ENCODE measurements around the gene PLVAP. TPM values are rescaled to one million over a fixed set of nuclear protein-coding genes. Genes with fewer than 3 reads are reported as not detected.
A peak's percentile ranks its signal among the peaks of the same experiment; 100 is the strongest.

The PLVAP gene
- polyA plus RNA-seq, 1 donor (not counting 4 experiments of a cell fraction or from before 2014, with no cell fraction given) = not detected

GRCh38 chr19:17302391-17303166 is 74.6 kb downstream of the PLVAP start:
- H3K79me2 ChIP-seq (ENCODE audit: control insufficient read depth, insufficient read depth, low read length) = peaks cover 14% of the 10 kb centered on the region

More at GRCh38 chr19:17302391-17303166, 74.6 kb downstream of the PLVAP start:
- FAIRE-seq = no peak
- H3K36me3 ChIP-seq (ENCODE audit: control insufficient read depth in 2 of 2, extremely low read depth in 1 of 2, insufficient read depth in 2 of 2, low read length in 2 of 2) = peaks cover 0 to 5% of the 10 kb centered on the region in 2 experiments
- H3K9me3 ChIP-seq (ENCODE audit: control insufficient read depth, low read depth, low read length) = no peaks in the 10 kb centered on the region
- no peaks in the 10 kb centered on the region for H3K27me3 ChIP-seq (ENCODE audit: control insufficient read depth, extremely low read depth, insufficient read depth, low read length)
- peaks cover 32% of the 10 kb centered on the region for H3K4me1 ChIP-seq (ENCODE audit: control insufficient read depth, extremely low read depth, insufficient read depth, low read length)
- no peak for DNase-seq (ENCODE audit: low read depth, low spot score)
- H4K20me1 ChIP-seq (ENCODE audit: control insufficient read depth, extremely low read depth, insufficient read depth, low read length) = no peaks in the 10 kb centered on the region
- peak overlapping the region; percentile 55 to 87 (median 64) for H3K4me3 ChIP-seq (ENCODE audit: control insufficient read depth in 2 of 3, extremely low read depth in 1 of 3, insufficient read depth in 2 of 3, low read depth in 1 of 3, low read length in 3 of 3)
- TF ChIP-seq EZH2 (IDR thresholded peaks at IDR 0.05; ENCODE audit: low read length) (no peak), CTCF (optimal IDR thresholded peaks at IDR 0.05 in 1 of 3, IDR thresholded peaks at IDR 0.05 in 1 of 3, conservative IDR thresholded peaks at IDR 0.05 in 1 of 3; ENCODE audit: extremely low read depth in 1 of 3, insufficient read depth in 2 of 3, low read length in 3 of 3) (no peak)
- peak overlapping the region; percentile 33 for H2AFZ ChIP-seq (ENCODE audit: control insufficient read depth, low read length)
- H3K9me1 ChIP-seq (ENCODE audit: control insufficient read depth, extremely low read depth, insufficient read depth, low read length) = peaks cover 3% of the 10 kb centered on the region
- H3K9ac ChIP-seq (ENCODE audit: control insufficient read depth, extremely low read depth, insufficient read depth, low read length) = peak overlapping the region; percentile 69
- peak overlapping the region; percentile 36 for H3K27ac ChIP-seq (ENCODE audit: control insufficient read depth, insufficient read depth, low read length)
- dilution Hi-C loops (cut with MboI; ENCODE audit: extremely low pct_ligation_motif_present, low sequenced_read_pairs) = no loop called here
- peak overlapping the region; percentile 87 for H3K4me2 ChIP-seq (ENCODE audit: control insufficient read depth, extremely low read depth, insufficient read depth, low read depth, low read length)

Other genes starting within 250 kb of the PLVAP start
- gene USE1, start 162.0 kb downstream of the PLVAP start, polyA plus RNA-seq = 18.0 to 24.1 TPM (median 20.7 TPM) in 3 replicates
- gene OCEL1, start 151.1 kb downstream of the PLVAP start, polyA plus RNA-seq = 2.1 to 6.6 TPM (median 2.2 TPM) in 3 replicates
- 12.3 to 20.2 TPM (median 12.9 TPM) in 3 replicates for gene NR2F6, start 131.4 kb downstream of the PLVAP start, polyA plus RNA-seq
- not detected in 3 replicates for gene USHBP1, start 112.6 kb downstream of the PLVAP start, polyA plus RNA-seq
- 83.1 to 92.8 TPM (median 83.1 TPM) in 3 replicates for gene BABAM1, start 109.9 kb downstream of the PLVAP start, polyA plus RNA-seq
- 0.30 to 0.41 TPM (median 0.39 TPM) in 3 replicates for gene ANKLE1, start 95.4 kb downstream of the PLVAP start, polyA plus RNA-seq
- 4.1 to 11.2 TPM (median 8.7 TPM) in 3 replicates for gene ABHD8, start 73.9 kb downstream of the PLVAP start, polyA plus RNA-seq
- 49.2 to 63.7 TPM (median 59.6 TPM) in 3 replicates for gene MRPL34, start 71.5 kb downstream of the PLVAP start, polyA plus RNA-seq
- gene DDA1, start 67.8 kb downstream of the PLVAP start, polyA plus RNA-seq = 59.4 to 75.4 TPM (median 62.8 TPM) in 3 replicates
- gene ANO8, start 42.5 kb downstream of the PLVAP start, polyA plus RNA-seq = 1.1 to 2.7 TPM (median 1.6 TPM) in 3 replicates
- gene GTPBP3, start 39.8 kb downstream of the PLVAP start, polyA plus RNA-seq = 7.2 to 9.3 TPM (median 8.9 TPM) in 3 replicates
- gene CCDC194, start 16.9 kb upstream of the PLVAP start, polyA plus RNA-seq = not detected in 3 replicates
- gene BST2, start 28.3 kb upstream of the PLVAP start, polyA plus RNA-seq = 4.0 to 8.4 TPM (median 4.4 TPM) in 3 replicates
- gene MVB12A, start 42.7 kb upstream of the PLVAP start, polyA plus RNA-seq = 23.3 to 36.6 TPM (median 33.0 TPM) in 3 replicates
- gene TMEM221, start 71.3 kb upstream of the PLVAP start, polyA plus RNA-seq = 0.04 to 0.08 TPM (median 0.06 TPM) in 3 replicates
- gene NXNL1, start 83.6 kb upstream of the PLVAP start, polyA plus RNA-seq = not detected in 3 replicates
- 8.4 to 12.6 TPM (median 11.7 TPM) in 3 replicates for gene SLC27A1, start 93.2 kb upstream of the PLVAP start, polyA plus RNA-seq
- gene PGLS, start 134.3 kb upstream of the PLVAP start, polyA plus RNA-seq = 30.2 to 71.5 TPM (median 33.8 TPM) in 3 replicates
- gene COLGALT1, start 178.3 kb upstream of the PLVAP start, polyA plus RNA-seq = 89.4 to 126 TPM (median 90.9 TPM) in 3 replicates

All from keratinocyte (primary cell).